Caco-2 (cell line): ENCODE results near the gene C15orf62. TPM values are rescaled to one million over a fixed set of nuclear protein-coding genes. Genes with fewer than 3 reads are reported as not detected.

ENCODE experiments used
- BruUV-seq: library from RNA; stranded (reverse); fragments of 400-500 nt; replicated peaks from 2 replicates; lab custom pipeline; 2021; lab: Mats Ljungman, UMichigan
- CTCF ChIA-PET: fragments of 300-600 bp; sonication (Branson Sonifier 250); formaldehyde crosslinking; loops from one replicate; lab custom pipeline; 2022; ENCODE audit warnings: antibody characterized with exemption; lab: Charles Lee
- POLR2A ChIA-PET: fragments of 300-600 bp; sonication (Branson Sonifier 250); formaldehyde crosslinking; loops from one replicate; lab custom pipeline; 2022; ENCODE audit warnings: antibody characterized with exemption; lab: Charles Lee
- DNase-seq, 2 experiments: peaks; one replicate each; pipeline versions ENCODE4 v3.0.0 to v3.0.0-alpha.2; 2020 to 2022
- H3K27me3 ChIP-seq: replicated peaks from 2 replicates; pipeline ENCODE4 v1.6.0; 2011; ENCODE audit warnings: low read length; ENCODE audit not compliant: control insufficient read depth, insufficient read depth
- H3K36me3 ChIP-seq: 2 replicates; pipeline ENCODE4 v1.5.1; 2011; ENCODE audit warnings: low read length; ENCODE audit not compliant: control insufficient read depth, insufficient read depth
- H3K4me1 ChIP-seq: fragments of 250-450 bp; sonication (Bioruptor Pico); 2 replicates; pipeline ENCODE4 v1.5.1; 2020; ENCODE audit warnings: mild to moderate bottlenecking
- H3K4me3 ChIP-seq: 2 replicates; pipeline ENCODE4 v1.5.1; 2011; ENCODE audit warnings: low read depth, mild to moderate bottlenecking, control low read depth, low read length
- H3K9me3 ChIP-seq: fragments of 250-450 bp; sonication (Bioruptor Pico); 2 replicates; pipeline ENCODE4 v1.5.1; 2020; ENCODE audit warnings: mild to moderate bottlenecking, moderate library complexity
- H3K27ac Mint-ChIP-seq: one replicate; pipeline ENCODE4 v1.8.0; 2022; ENCODE audit warnings: mixed read lengths; ENCODE audit not compliant: unreplicated experiment
- H3K27me3 Mint-ChIP-seq: one replicate; pipeline ENCODE4 v1.8.0; 2022; ENCODE audit warnings: mixed read lengths; ENCODE audit not compliant: insufficient read depth, unreplicated experiment
- H3K36me3 Mint-ChIP-seq: one replicate; pipeline ENCODE4 v1.8.0; 2022; ENCODE audit warnings: mild to moderate bottlenecking, mixed read lengths; ENCODE audit not compliant: insufficient read depth, unreplicated experiment
- H3K4me1 Mint-ChIP-seq: one replicate; pipeline ENCODE4 v1.8.0; 2022; ENCODE audit warnings: low read depth, mixed read lengths; ENCODE audit not compliant: unreplicated experiment
- H3K4me3 Mint-ChIP-seq: one replicate; pipeline ENCODE4 v1.8.0; 2022; ENCODE audit warnings: mild to moderate bottlenecking, moderate library complexity, mixed read lengths; ENCODE audit not compliant: unreplicated experiment
- H3K9me3 Mint-ChIP-seq: one replicate; pipeline ENCODE4 v1.8.0; 2022; ENCODE audit warnings: mixed read lengths; ENCODE audit not compliant: unreplicated experiment
- intact Hi-C: fragments of 100-400 bp; cut with micrococcal nuclease; formaldehyde crosslinking; loops from one replicate; pipeline ENCODE4 v1.10.0; 2022; ENCODE audit not compliant: unreplicated experiment
- total RNA-seq: library from RNA; stranded (reverse); gene quantifications from 2 replicates; pipeline ENCODE4 v1.2.3, GENCODE V29; 2022
- TF ChIP-seq, protein P1 (sequence below), 2 experiments: fragments of 200-600 bp in 1 of 2; IDR thresholded peaks; 1 replicate in 1 of 2; 2 replicates in 1 of 2; pipeline versions ENCODE4 v1.5.1 to v1.8.0; 2011 to 2022; ENCODE audit warnings: antibody characterized with exemption in 1 of 2, control low read depth in 1 of 2, inconsistent platforms in 1 of 2, low read depth in 1 of 2, low read length in 1 of 2, mild to moderate bottlenecking in 1 of 2, moderate library complexity in 1 of 2; ENCODE audit not compliant: insufficient read depth in 1 of 2, severe bottlenecking in 1 of 2, unreplicated experiment in 1 of 2

Gene C15orf62
- total RNA-seq, 1 experiment from 2014 or later, result 1.3 TPM

DNA sequence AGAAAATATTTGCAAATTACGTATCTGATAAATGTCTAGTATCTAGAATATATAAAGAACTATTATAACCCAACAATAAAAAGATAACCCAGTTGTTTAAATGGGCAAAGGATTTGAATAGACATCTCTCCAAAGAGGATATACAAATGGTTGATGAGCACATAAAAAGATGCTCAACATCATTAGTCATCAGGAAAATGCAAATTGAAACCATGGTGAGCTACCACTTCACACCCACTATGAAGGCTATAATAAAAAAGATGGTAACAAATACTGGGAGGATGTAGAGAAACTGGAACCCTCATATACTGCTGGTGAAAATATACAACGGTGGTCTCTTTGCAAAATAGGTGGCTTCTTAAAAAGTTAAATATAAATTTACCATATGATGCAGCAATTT lies 46.8 kb upstream of the C15orf62 start:
- Histone ChIP-seq H3K4me1 (no peaks in the 10 kb centered on the region), H3K9me3 (no peaks in the 10 kb centered on the region), H3K36me3 (no peaks in the 10 kb centered on the region), H3K4me3 (no peak overlapping the region), H3K27me3 (no peaks in the 10 kb centered on the region)
- BruUV-seq, result no TSS peak
- H3K27me3 Mint-ChIP-seq, result no peaks in the 10 kb centered on the region
- H3K4me1 Mint-ChIP-seq, result no peaks in the 10 kb centered on the region
- ChIA-PET CTCF (interaction anchor here (0.5 kb wide), 1 partner anchor 139 kb away, joined by 7 read pairs; no protein-coding TSS in a partner anchor), POLR2A (no interaction called here)
- TF ChIP-seq, protein P1, sequence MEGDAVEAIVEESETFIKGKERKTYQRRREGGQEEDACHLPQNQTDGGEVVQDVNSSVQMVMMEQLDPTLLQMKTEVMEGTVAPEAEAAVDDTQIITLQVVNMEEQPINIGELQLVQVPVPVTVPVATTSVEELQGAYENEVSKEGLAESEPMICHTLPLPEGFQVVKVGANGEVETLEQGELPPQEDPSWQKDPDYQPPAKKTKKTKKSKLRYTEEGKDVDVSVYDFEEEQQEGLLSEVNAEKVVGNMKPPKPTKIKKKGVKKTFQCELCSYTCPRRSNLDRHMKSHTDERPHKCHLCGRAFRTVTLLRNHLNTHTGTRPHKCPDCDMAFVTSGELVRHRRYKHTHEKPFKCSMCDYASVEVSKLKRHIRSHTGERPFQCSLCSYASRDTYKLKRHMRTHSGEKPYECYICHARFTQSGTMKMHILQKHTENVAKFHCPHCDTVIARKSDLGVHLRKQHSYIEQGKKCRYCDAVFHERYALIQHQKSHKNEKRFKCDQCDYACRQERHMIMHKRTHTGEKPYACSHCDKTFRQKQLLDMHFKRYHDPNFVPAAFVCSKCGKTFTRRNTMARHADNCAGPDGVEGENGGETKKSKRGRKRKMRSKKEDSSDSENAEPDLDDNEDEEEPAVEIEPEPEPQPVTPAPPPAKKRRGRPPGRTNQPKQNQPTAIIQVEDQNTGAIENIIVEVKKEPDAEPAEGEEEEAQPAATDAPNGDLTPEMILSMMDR (IDR thresholded peaks at IDR 0.05; ENCODE audit: insufficient read depth in 1 of 2, low read depth in 1 of 2, low read length in 1 of 2, severe bottlenecking in 1 of 2, unreplicated experiment in 1 of 2), result no peak
- H3K4me3 Mint-ChIP-seq, result no peak overlapping the region
- no peak overlapping the region for H3K27ac Mint-ChIP-seq
- H3K9me3 Mint-ChIP-seq, result no peaks in the 10 kb centered on the region
- DNase-seq, result no peak
- peaks cover 48% of the 10 kb centered on the region for H3K36me3 Mint-ChIP-seq
- intact Hi-C loops, result no loop called here

DNA sequence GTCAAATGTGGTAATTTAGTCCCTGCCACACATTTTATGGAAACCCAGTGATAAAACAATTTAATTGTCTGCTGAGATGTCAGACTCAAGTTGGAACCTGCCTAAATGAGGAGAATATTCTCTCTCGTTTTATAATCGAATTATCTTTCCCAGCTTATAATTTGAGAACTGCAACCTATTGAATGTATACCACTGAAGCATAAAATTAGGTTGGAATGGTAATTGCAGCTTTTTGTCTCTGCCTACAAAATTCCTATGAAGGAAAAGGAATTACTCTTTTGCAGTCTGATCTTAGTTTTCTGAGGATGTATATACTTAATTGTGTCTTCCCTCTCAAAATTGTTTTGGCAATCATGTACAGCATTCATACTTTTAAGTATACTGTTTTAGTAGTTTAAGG lies 45.9 kb upstream of the C15orf62 start:
- no peaks in the 10 kb centered on the region for H3K36me3 ChIP-seq
- BruUV-seq, result no TSS peak

DNA sequence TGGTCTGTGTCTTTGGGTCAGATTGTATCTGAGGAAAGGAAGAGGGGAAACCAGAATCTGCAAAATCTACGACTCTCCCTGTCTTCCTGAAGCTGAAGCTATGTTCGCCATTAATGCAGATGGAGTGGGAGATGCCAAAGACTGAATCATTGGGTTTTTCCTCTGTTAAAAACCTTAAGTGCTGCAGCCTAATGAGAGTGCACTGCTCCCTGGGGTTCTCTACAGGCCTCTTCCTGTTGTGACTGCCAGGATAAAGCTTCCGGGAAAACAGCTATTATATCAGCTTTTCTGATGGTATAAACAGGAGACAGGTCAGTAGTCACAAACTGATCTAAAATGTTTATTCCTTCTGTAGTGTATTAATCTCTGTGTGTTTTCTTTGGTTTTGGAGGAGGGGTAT lies 38.7 kb upstream of the C15orf62 start:
- CTCF ChIA-PET, result interaction anchor here (0.8 kb wide), 1 partner anchor 33 kb away, joined by 3 read pairs; no protein-coding TSS in a partner anchor
- POLR2A ChIA-PET, result interaction anchor here (0.6 to 0.7 kb wide), 2 partner anchors 9 to 141 kb away, joined by 4 to 8 read pairs; no protein-coding TSS in a partner anchor
- no peak overlapping the region for H3K4me3 Mint-ChIP-seq
- TF ChIP-seq, protein P1 (IDR thresholded peaks at IDR 0.05; ENCODE audit: insufficient read depth in 1 of 2, low read depth in 1 of 2, low read length in 1 of 2, severe bottlenecking in 1 of 2, unreplicated experiment in 1 of 2), result no peak
- Histone ChIP-seq H3K9me3 (no peaks in the 10 kb centered on the region), H3K4me1 (no peaks in the 10 kb centered on the region), H3K4me3 (no peak overlapping the region), H3K36me3 (no peaks in the 10 kb centered on the region; the same call in 1 of the 2 replicates), H3K27me3 (no peaks in the 10 kb centered on the region)
- H3K4me1 Mint-ChIP-seq, result no peaks in the 10 kb centered on the region
- BruUV-seq, result TSS peak; percentile 70
- H3K36me3 Mint-ChIP-seq, result peaks cover 64% of the 10 kb centered on the region
- no peaks in the 10 kb centered on the region for H3K27me3 Mint-ChIP-seq
- intact Hi-C loops, result no loop called here
- no peaks in the 10 kb centered on the region for H3K9me3 Mint-ChIP-seq
- no peak overlapping the region for H3K27ac Mint-ChIP-seq
- no peak for DNase-seq

More for the DNA sequence above, 45.9 kb upstream of the C15orf62 start:
- Mint-ChIP-seq H3K9me3 (no peaks in the 10 kb centered on the region), H3K4me3 (no peak overlapping the region), H3K27me3 (no peaks in the 10 kb centered on the region), H3K27ac (no peak overlapping the region), H3K36me3 (peaks cover 49% of the 10 kb centered on the region), H3K4me1 (no peaks in the 10 kb centered on the region)
- Histone ChIP-seq H3K4me3 (no peak overlapping the region), H3K27me3 (no peaks in the 10 kb centered on the region), H3K9me3 (no peaks in the 10 kb centered on the region), H3K4me1 (no peaks in the 10 kb centered on the region)
- POLR2A ChIA-PET, result no interaction called here
- CTCF ChIA-PET, result no interaction called here
- TF ChIP-seq, protein P1 (IDR thresholded peaks at IDR 0.05; ENCODE audit: insufficient read depth in 1 of 2, low read depth in 1 of 2, low read length in 1 of 2, severe bottlenecking in 1 of 2, unreplicated experiment in 1 of 2), result no peak
- intact Hi-C loops, result no loop called here
- DNase-seq, result no peak
